ENCODE data around the gene OR1L6.

Gene OR1L6

GRCh38 chr9:122779181-122779580 is 37.1 kb downstream of the OR1L6 start:
- DNase-seq (ENCODE audit: insufficient read length, low spot score): no peak
- TF ChIP-seq POU2F2 (IDR thresholded peaks at IDR 0.05; ENCODE audit: low read depth, low read length) (no peak), PAX5 (IDR thresholded peaks at IDR 0.05; ENCODE audit: insufficient read depth, low read length, severe bottlenecking) (no peak), POLR2AphosphoS5 (IDR thresholded peaks at IDR 0.05; ENCODE audit: low read depth, low read length) (no peak), TAF1 (IDR thresholded peaks at IDR 0.05; ENCODE audit: low read depth, low read length) (no peak), SPI1 (IDR thresholded peaks at IDR 0.05; ENCODE audit: low read depth, low read length) (no peak), POLR2A (IDR thresholded peaks at IDR 0.05; ENCODE audit: low read depth, low read length) (no peak)
- no peak for FAIRE-seq

- TF ChIP-seq PAX5 (IDR thresholded peaks at IDR 0.05; ENCODE audit: insufficient read depth, low read length, severe bottlenecking) (no peak), TAF1 (IDR thresholded peaks at IDR 0.05; ENCODE audit: low read depth, low read length) (no peak), POU2F2 (IDR thresholded peaks at IDR 0.05; ENCODE audit: low read depth, low read length) (no peak), POLR2AphosphoS5 (IDR thresholded peaks at IDR 0.05; ENCODE audit: low read depth, low read length) (no peak), SPI1 (IDR thresholded peaks at IDR 0.05; ENCODE audit: low read depth, low read length) (no peak), POLR2A (IDR thresholded peaks at IDR 0.05; ENCODE audit: low read depth, low read length) (no peak)
- no peak for FAIRE-seq
- DNase-seq (ENCODE audit: insufficient read length, low spot score): no peak
These were observed 37.9 kb downstream of the OR1L6 start for GRCh38 chr9:122780026-122780425.

- DNase-seq (ENCODE audit: insufficient read length, low spot score) (no peak), FAIRE-seq (no peak)
- TF ChIP-seq POU2F2 (IDR thresholded peaks at IDR 0.05; ENCODE audit: low read depth, low read length) (no peak), POLR2A (IDR thresholded peaks at IDR 0.05; ENCODE audit: low read depth, low read length) (no peak)
These were observed 39.6 kb downstream of the OR1L6 start for GRCh38 chr9:122781671-122782070.

GRCh38 chr9:122785269-122785668 is 43.2 kb downstream of the OR1L6 start:
- FAIRE-seq (no peak), DNase-seq (ENCODE audit: insufficient read length, low spot score) (no peak)
- no peak for TF ChIP-seq POLR2A (IDR thresholded peaks at IDR 0.05; ENCODE audit: low read depth, low read length)
- no peak for TF ChIP-seq PAX5 (IDR thresholded peaks at IDR 0.05; ENCODE audit: insufficient read depth, low read length, severe bottlenecking)
- no peak for TF ChIP-seq POU2F2 (IDR thresholded peaks at IDR 0.05; ENCODE audit: low read depth, low read length)

- FAIRE-seq (no peak), DNase-seq (ENCODE audit: insufficient read length, low spot score) (no peak)
- TF ChIP-seq POLR2AphosphoS5 (IDR thresholded peaks at IDR 0.05; ENCODE audit: low read depth, low read length) (no peak), POU2F2 (IDR thresholded peaks at IDR 0.05; ENCODE audit: low read depth, low read length) (no peak), SPI1 (IDR thresholded peaks at IDR 0.05; ENCODE audit: low read depth, low read length) (no peak), POLR2A (IDR thresholded peaks at IDR 0.05; ENCODE audit: low read depth, low read length) (no peak), PAX5 (IDR thresholded peaks at IDR 0.05; ENCODE audit: insufficient read depth, low read length, severe bottlenecking) (no peak), TAF1 (IDR thresholded peaks at IDR 0.05; ENCODE audit: low read depth, low read length) (no peak)
These were observed 44.2 kb downstream of the OR1L6 start for GRCh38 chr9:122786338-122786737.

GRCh38 chr9:122788831-122789230 is 46.7 kb downstream of the OR1L6 start, which contains the start of gene OR5C1:
OR5C1 (plus strand) TSS chr9:122788933; CDS start chr9:122788933, 0 bp downstream.
- no peak for TF ChIP-seq TAF1 (IDR thresholded peaks at IDR 0.05; ENCODE audit: low read depth, low read length)
- no peak for TF ChIP-seq SPI1 (IDR thresholded peaks at IDR 0.05; ENCODE audit: low read depth, low read length)
- TF ChIP-seq POLR2A (IDR thresholded peaks at IDR 0.05; ENCODE audit: low read depth, low read length): no peak
- no peak for TF ChIP-seq POLR2AphosphoS5 (IDR thresholded peaks at IDR 0.05; ENCODE audit: low read depth, low read length)
- TF ChIP-seq PAX5 (IDR thresholded peaks at IDR 0.05; ENCODE audit: insufficient read depth, low read length, severe bottlenecking): no peak
- TF ChIP-seq POU2F2 (IDR thresholded peaks at IDR 0.05; ENCODE audit: low read depth, low read length): no peak
- DNase-seq (ENCODE audit: insufficient read length, low spot score): no peak
- no peak for FAIRE-seq

- TF ChIP-seq POLR2AphosphoS5 (IDR thresholded peaks at IDR 0.05; ENCODE audit: low read depth, low read length) (no peak), SPI1 (IDR thresholded peaks at IDR 0.05; ENCODE audit: low read depth, low read length) (no peak), POU2F2 (IDR thresholded peaks at IDR 0.05; ENCODE audit: low read depth, low read length) (no peak), PAX5 (IDR thresholded peaks at IDR 0.05; ENCODE audit: insufficient read depth, low read length, severe bottlenecking) (no peak), TAF1 (IDR thresholded peaks at IDR 0.05; ENCODE audit: low read depth, low read length) (no peak), POLR2A (IDR thresholded peaks at IDR 0.05; ENCODE audit: low read depth, low read length) (no peak)
- FAIRE-seq (no peak), DNase-seq (ENCODE audit: insufficient read length, low spot score) (no peak)
These were observed 47.3 kb downstream of the OR1L6 start for GRCh38 chr9:122789256-122790046.

- FAIRE-seq: no peak
- no peak for DNase-seq (ENCODE audit: insufficient read length, low spot score)
- TF ChIP-seq POU2F2 (IDR thresholded peaks at IDR 0.05; ENCODE audit: low read depth, low read length) (no peak), SPI1 (IDR thresholded peaks at IDR 0.05; ENCODE audit: low read depth, low read length) (no peak), POLR2AphosphoS5 (IDR thresholded peaks at IDR 0.05; ENCODE audit: low read depth, low read length) (no peak), POLR2A (IDR thresholded peaks at IDR 0.05; ENCODE audit: low read depth, low read length) (no peak), TAF1 (IDR thresholded peaks at IDR 0.05; ENCODE audit: low read depth, low read length) (no peak)
These were observed 50.0 kb downstream of the OR1L6 start for GRCh38 chr9:122791872-122792669.

GRCh38 chr9:122797316-122798063 is 55.4 kb downstream of the OR1L6 start:
- DNase-seq (ENCODE audit: insufficient read length, low spot score): no peak
- FAIRE-seq: no peak
- TF ChIP-seq TAF1 (IDR thresholded peaks at IDR 0.05; ENCODE audit: low read depth, low read length): no peak
- TF ChIP-seq POLR2A (IDR thresholded peaks at IDR 0.05; ENCODE audit: low read depth, low read length): no peak
- TF ChIP-seq POU2F2 (IDR thresholded peaks at IDR 0.05; ENCODE audit: low read depth, low read length): no peak
- TF ChIP-seq POLR2AphosphoS5 (IDR thresholded peaks at IDR 0.05; ENCODE audit: low read depth, low read length): no peak
- TF ChIP-seq PAX5 (IDR thresholded peaks at IDR 0.05; ENCODE audit: insufficient read depth, low read length, severe bottlenecking): no peak
